GM12875 (cell line): ENCODE data around the gene ACTN4.

ENCODE experiments used
- H3K4me3 ChIP-seq: one replicate; pipeline ENCODE4 v1.5.1; 2011; ENCODE audit warnings: low read depth, low read length, control low read depth
- TF ChIP-seq, protein P1 (sequence below): IDR thresholded peaks from 2 replicates; pipeline ENCODE4 v1.5.1; 2011; ENCODE audit warnings: low read depth, mild to moderate bottlenecking, control low read depth, inconsistent platforms, low read length, moderate library complexity, borderline replicate concordance; ENCODE audit not compliant: insufficient read depth

The ACTN4 gene

DNA sequence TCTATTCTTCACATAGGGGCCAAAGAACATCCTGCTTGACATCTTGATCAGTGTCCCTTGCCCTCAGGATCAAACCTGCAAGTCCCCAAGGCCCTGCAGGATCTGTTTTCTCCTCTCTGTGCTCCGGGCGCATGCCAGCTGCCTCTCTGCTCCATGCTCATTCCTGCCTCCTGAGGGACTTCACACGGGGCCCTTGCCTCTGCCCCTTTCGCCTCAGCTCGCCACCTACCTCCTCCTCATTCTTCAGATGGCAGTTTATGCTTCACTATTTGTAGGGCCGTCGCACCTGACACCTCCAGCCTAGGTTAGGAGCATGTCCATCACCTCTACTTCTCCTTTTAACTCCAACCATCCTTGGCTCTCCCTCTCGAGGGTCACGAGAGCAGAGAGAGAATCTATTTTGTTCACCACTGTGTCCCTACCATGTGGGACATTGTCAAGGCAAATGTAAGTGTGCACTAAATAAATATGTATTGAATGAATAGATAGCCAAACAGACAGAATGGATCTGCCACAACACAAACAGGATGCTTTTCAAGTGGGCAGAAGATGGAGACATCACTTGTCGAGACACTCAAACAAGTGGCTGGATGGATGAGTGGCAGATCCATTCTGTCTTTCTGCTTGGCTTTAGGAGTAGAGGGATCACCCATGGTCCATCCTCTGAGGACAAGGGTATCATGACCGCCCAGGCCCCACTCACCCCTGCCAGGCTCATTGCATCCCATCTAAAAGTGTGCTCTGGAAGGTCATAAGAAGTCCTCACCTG lies 29.6 kb downstream of the ACTN4 start:
- H3K4me3 ChIP-seq = no peak overlapping the region
- TF ChIP-seq, protein P1, sequence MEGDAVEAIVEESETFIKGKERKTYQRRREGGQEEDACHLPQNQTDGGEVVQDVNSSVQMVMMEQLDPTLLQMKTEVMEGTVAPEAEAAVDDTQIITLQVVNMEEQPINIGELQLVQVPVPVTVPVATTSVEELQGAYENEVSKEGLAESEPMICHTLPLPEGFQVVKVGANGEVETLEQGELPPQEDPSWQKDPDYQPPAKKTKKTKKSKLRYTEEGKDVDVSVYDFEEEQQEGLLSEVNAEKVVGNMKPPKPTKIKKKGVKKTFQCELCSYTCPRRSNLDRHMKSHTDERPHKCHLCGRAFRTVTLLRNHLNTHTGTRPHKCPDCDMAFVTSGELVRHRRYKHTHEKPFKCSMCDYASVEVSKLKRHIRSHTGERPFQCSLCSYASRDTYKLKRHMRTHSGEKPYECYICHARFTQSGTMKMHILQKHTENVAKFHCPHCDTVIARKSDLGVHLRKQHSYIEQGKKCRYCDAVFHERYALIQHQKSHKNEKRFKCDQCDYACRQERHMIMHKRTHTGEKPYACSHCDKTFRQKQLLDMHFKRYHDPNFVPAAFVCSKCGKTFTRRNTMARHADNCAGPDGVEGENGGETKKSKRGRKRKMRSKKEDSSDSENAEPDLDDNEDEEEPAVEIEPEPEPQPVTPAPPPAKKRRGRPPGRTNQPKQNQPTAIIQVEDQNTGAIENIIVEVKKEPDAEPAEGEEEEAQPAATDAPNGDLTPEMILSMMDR = no peak

GRCh38 chr19:38678217-38678890 lies 30.9 kb downstream of the ACTN4 start:
- no peak overlapping the region for H3K4me3 ChIP-seq
- TF ChIP-seq, protein P1 = no peak

GRCh38 chr19:38678891-38679494 lies 31.5 kb downstream of the ACTN4 start:
- no peak overlapping the region for H3K4me3 ChIP-seq
- TF ChIP-seq, protein P1 = no peak

- H3K4me3 ChIP-seq = no peak overlapping the region
These were observed 32.4 kb downstream of the ACTN4 start for GRCh38 chr19:38679839-38680238.

GRCh38 chr19:38682195-38682867 lies 34.9 kb downstream of the ACTN4 start:
- H3K4me3 ChIP-seq = no peak overlapping the region

More at GRCh38 chr19:38679839-38680238, 32.4 kb downstream of the ACTN4 start:
- TF ChIP-seq, protein P1 = no peak

GRCh38 chr19:38682872-38683392 lies 35.5 kb downstream of the ACTN4 start:
- H3K4me3 ChIP-seq = no peak overlapping the region
- TF ChIP-seq, protein P1 = no peak

More at GRCh38 chr19:38682195-38682867, 34.9 kb downstream of the ACTN4 start:
- TF ChIP-seq, protein P1 = no peak
